Fibroblast of lung (primary cell): ENCODE measurements around the gene PLA2G2C.

Experiments used
- CTCF ChIP-seq, 2 donors: IDR thresholded peaks in 1 of 2; conservative IDR thresholded peaks in 1 of 2; 1 replicate in 1 of 2; 2 replicates in 1 of 2; pipeline ENCODE4 v1.5.1; 2011 to 2012; ENCODE audit warnings: low read length in 2 of 2, control low read depth in 1 of 2, inconsistent platforms in 1 of 2, low read depth in 1 of 2, mild to moderate bottlenecking in 1 of 2
- EZH2 ChIP-seq: IDR thresholded peaks from 2 replicates; pipeline ENCODE4 v1.5.1; 2012; ENCODE audit warnings: low read length, control low read depth, mild to moderate bottlenecking; ENCODE audit errors: missing control alignments

GRCh38 chr1:20134995-20135394, 51.3 kb downstream of the PLA2G2C start:
- TF ChIP-seq CTCF (conservative IDR thresholded peaks at IDR 0.05 in 1 of 2, IDR thresholded peaks at IDR 0.05 in 1 of 2; ENCODE audit: low read depth in 1 of 2, low read length in 2 of 2), result no peak
- no peak for TF ChIP-seq EZH2
